Stimulated activated CD8-positive, alpha-beta memory T cell treated with anti-CD3 and anti-CD28 coated beads, Interleukin-15, amount 100 ng/mL, for 48 hours (primary cell): ENCODE results near the gene SLC22A23.
"Not testable (repeated sequence)": the region's sequence is repeated elsewhere in the genome, so short reads cannot be mapped to it uniquely, and the experiment has no call there.

Source experiments
- DNase-seq, 2 donors: peaks; one replicate each; pipeline ENCODE4 v3.0.0-alpha.2; 2020; ENCODE audit warnings: low read depth in 2 of 2

Gene SLC22A23

DNA sequence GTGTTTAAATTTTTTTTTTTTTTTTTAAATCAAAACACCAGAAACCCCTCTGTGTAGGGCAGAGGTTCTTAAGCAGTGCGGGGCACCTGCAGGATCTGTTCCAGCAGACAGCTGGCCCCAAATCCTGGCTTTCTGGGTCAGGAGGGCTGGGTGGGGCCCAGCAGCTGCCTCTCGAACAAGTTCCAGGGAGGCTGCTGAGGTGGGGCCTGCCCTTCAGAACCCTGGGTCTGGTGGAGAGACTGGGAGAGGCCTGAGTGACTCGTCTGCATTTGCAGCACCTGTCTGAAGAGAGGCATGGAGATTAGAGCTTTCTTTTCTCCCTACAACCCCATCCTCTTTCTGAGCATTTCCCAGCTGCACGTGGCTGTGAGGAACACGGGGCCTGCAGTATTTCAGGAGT lies 189.7 kb downstream of the SLC22A23 start:
- no peak for DNase-seq

DNA sequence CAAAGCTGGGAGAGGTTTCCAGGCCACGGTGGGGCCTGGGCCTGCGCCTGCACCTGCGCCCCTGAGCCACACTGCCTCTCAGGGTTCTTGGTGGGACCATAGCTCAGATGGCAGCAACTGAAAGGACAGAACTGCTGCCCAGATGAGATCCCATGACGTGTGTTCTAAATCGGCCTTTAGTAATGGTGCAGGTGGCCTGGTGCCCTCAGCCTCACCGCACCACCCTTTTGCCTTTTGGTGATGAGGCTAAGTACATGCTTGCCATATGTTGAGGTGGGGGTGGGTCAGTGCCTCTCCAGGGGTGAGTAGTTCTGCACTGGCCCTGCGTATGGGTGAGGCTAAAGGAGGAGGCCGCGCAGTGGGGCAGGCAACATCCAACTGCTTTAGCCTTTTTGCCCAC lies 190.7 kb downstream of the SLC22A23 start:
- DNase-seq: no peak

DNA sequence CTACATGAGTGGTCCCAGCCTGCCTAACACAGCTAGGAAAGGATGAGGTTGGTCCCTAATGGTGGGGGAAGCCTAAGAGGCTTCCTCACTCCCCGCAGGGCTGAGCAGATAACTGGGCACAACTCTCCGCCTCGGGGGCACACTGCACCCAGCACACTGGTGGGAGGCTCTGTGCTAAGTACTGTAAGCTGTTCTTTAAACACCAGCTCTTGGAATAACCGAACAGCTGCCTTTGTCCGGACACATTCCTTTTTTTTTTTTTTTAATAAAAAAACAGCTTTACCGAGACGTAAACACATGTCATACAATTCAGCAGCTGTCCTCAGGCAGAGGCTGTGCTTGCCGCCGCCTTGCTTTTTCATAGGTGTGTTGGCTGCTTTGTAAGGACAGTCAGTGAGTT lies 191.2 kb downstream of the SLC22A23 start:
- DNase-seq: no peak

DNA sequence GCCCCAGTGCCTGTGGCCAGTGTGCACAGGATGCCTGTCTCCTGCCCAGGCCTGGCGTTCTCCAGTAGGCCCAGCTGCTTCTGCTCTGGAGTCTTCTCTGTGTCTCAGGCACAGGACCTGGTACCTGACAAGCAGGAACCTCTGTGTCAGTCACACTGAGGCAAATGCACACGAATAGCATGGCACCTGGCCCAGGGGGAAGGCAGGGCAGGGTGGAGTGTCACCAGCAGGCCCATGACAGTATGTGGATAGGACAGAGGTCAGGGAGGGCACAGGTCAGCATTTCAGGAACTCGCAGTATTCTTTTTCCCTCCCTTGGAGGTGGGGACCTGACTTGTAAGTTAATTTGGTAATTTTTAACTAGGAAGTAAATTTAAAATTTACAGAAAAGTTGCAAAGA lies 192.5 kb downstream of the SLC22A23 start:
- DNase-seq: no peak

DNA sequence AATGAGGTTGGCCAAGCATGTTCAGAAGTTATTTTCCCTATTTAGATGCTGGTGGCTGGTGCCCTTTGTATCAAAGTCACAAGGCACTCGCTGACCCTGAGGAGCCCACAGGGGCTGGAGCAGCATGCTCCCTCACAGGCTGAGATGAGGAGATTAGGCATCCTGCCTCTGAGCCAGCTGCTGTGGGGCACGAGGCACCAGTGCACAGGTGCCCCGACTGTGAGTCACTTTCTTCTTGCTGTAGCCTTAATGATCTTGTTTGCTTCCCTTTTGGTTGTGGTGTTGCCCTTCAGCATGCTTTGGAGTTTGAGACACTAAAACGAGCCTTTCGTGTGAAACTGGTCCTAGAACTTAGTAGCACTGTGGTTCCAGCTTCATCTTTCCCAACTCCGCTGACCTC lies 193.8 kb downstream of the SLC22A23 start:
- no peak for DNase-seq

DNA sequence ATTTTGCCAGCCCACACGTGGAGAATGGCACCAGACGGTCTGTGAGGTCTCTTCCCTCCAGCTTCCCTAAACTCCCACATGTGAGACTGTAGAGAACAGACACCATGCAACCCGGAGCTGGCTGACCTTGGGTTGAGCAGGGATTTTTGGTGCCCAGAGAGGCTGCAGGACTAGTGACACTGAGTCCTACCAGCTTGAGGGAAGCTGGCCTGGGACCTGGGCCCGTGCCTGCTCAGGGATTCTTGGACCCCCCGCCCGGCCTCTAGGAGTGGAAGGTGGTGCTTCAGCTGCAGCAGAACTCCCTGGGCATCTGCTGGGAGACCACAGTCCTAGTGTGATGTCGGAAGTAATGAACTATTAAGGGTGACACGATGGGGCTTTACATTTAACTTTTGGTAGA lies 194.9 kb downstream of the SLC22A23 start:
- DNase-seq: no peak

DNA sequence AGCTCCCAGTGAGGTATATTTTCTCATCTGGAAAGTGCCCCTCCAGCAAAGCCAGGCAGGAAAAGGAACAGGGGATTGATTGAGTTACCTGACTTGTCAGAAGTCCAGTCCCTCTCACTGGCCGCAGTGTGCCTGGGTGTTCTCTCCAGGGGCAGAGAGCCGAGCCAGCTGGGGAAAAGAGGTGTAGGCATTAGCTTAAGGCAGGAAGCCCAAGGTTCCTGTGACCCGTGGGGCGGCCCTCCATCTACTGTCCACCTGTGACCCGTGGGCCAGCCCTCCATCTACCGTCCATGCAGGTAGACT lies 195.4 kb downstream of the SLC22A23 start:
- DNase-seq: no peak

DNA sequence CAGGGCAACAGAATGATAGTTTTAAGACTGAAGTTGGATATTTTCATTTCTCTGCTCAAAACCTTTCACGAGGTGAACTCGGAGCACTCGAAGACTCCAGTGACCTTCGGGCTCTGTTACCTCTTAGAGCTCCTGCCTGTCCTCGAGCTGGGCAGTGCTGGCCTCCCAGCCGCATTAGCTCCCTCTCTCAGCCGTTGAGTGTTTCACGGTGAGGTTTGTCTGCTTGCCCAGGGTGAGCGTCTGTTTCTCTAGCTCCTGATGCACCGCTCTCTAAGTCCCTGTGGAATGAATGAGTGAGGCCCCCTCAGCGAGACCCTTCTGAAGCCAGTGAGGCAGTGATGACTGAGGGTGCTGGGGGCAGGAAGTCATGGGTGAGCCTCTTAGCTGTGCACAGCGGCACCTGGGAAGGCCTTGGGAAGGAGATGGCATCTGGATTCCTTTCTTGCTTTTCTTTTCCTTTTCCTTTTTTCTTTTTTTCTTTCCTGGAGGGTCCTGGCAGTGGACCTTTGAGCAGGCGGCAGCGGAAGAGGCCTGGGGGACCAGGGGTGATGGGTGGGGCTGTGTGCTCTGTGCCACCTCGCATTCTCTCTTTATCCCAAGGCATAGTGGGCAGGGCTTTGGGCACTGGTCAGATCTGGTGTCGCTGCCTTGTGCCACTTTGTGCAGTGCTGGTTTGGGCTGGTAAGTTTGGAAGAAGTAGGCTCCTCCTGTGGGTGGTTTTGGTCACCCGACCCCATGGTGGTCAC lies 195.9 kb downstream of the SLC22A23 start:
- no peak for DNase-seq

DNA sequence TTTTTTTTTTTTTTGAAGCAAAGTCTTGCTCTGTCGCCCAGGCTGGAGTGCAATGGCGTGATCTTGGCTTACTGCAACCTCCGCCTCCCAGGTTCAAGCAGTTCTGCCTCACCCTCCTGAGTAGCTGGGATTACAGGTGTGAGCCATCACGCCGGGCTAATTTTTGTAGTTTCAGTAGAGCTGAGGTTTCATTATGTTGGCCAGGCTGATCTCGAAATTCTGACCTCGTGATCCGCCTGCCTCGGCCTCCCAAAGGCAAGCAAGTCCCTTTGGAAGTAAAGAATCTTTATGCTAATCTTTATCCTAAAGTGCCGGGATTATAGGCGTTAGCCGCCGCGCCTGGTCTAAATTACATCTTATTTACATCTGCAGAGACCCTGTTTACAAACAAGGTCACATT lies 196.6 kb downstream of the SLC22A23 start:
- DNase-seq: no peak

DNA sequence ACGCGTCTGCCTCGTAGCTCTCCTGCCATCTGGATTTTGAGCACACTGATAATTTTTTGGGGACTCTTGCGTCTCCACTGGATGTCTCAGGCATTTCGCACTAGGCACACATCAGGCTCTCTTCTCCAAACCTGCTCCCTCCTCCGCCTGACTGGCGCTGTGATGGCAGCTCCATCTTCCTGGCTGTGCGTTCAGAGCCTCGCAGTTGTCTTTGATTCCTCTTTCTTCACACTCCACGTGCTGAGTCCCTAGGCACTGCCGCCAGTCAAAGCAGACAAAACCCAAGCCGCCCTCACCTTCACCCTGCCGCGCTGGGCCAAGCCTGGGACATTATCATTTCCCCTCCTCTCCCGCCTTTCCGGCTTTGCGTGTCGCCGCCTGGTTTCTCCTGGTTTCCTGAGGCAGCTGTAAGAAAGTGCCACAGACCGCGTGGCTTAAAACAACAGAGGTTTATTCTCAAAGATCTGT lies 197.3 kb downstream of the SLC22A23 start:
- DNase-seq: peak in 1 of 2 donors; percentile 4

DNA sequence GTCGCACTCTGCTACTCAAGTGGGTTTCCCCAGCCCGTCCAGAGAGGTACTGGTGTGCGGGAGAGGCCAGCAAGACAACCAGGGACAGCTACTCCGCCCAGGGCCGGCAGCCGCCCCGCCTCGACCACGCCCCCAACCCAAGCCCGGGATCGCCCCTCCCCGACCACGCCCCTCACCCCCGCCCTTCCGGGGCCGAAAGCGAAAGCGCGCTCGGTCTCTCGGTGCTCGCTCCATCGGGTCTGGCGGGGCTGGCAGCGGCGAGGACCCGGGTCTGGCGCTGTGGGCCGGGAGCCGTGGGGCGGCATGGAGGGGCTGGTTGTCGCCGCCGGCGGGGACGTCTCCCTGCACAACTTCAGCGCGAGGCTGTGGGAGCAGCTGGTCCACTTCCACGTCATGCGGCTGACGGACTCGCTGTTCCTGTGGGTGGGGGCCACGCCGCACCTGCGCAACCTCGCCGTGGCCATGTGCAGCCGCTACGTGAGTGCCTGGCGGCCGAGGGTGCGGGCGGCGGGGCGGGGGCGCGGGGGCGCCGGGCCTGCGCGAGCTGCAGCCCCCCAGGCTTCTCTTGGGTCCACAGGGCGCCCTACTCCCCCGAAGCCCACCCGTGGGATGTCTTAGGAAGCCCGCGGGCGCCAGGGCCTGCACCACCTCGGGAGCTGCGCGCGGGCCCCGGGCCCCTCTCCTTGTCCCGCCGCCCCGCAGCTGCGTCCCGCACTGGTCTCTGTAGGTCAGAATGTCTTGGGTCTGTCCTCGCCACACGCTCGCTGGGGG lies 197.9 kb downstream of the SLC22A23 start, which contains the start of gene PSMG4:
Gene PSMG4 (plus strand): TSS at position 228 of the 771 bp plus-strand sequence. CDS start 76 bp downstream, at position 304.
- peak; percentile 86 to 87 for DNase-seq

DNA sequence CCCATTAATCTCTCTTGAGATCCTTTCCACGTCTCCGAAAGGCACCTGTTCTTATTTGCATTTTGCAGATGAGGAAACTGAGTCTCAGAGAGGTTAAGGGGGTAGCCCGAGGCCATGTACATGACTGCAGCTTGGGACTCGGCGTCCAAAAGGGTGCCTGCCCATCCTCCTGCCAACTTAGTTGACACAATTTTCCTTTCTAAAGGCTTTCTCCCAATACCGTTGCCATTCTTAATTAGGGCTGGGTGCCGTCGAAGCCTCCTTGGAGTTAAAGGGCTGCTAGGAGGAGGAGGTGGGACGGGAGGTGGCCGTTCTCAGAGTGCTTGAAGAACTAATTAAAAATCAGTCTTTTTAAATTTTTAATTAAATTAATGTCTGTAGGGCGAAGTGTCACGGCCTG lies 198.6 kb downstream of the SLC22A23 start:
- DNase-seq: no peak

DNA sequence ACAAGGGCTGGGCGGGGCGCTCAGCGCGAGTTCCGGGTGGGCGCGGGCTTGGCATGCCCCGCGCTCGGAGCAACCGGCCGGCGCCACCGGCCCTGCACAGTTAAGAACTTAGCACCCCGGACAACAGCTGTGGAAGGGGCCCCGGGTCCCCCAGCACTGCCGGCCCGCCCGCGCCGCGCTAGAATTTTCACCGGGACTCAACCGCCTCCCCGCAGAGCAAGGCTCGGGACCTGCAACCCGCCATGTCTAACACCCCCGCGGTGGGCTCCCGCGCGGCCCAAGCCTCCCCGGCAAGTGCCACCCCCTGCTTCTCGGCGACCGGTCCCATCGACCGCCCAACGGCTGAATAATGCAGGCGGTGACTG lies 203.3 kb downstream of the SLC22A23 start:
- no peak for DNase-seq

DNA sequence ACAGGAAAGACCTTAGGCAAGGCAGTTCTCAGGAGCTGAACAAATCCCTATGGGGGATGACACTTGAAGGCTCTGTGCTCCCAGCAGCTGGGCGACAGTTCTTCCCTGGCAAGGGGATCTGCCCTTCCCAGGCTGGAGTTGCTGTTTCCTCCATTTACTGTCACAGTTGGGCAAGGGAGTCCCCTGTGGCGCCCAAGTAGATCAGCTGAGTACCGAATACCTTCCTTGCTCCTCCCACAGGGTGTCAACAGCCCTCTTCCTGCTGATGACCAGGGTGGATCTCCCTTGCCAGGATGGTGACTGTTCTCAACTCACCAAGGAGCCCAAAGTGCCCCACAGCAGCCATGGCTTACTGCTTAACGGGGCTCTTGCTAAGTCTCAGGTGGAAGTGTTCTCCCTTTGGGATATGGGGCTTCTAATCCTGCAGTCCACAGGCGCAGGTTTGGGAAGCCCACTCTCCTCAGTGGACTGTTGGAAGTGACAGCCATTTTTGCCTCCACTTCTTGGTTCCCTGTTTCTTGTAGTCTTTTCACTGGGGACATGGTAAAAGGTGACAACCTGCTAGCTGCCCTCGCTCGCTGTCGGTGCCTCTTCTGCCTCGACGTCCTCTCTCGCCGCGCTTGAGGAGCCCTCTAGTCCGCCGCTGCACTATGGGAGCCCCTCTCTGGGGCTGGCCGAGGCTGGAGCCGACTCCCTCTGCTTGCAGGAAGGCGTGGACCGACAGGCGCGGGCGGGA lies 203.8 kb downstream of the SLC22A23 start:
- no peak for DNase-seq

DNA sequence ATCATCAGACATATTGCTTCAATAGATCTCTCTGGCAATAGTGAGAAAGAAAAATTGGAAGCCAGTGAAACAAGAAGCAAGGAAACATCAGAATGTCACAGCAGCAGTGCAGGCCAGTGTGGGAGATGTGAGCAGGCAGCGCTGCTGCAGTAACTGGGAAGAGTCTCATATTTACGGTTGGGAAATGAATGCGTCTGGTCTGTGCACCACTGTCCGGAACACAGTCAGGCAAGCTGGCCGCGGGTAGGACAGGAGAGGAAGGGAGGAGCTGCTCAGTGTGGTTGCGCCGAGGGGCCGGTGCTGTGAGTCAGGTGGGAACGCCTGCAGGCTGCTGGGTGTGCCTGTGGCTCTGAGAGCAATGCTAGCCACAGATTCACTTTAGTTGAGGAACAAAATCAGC lies 204.5 kb downstream of the SLC22A23 start:
- DNase-seq: no peak

DNA sequence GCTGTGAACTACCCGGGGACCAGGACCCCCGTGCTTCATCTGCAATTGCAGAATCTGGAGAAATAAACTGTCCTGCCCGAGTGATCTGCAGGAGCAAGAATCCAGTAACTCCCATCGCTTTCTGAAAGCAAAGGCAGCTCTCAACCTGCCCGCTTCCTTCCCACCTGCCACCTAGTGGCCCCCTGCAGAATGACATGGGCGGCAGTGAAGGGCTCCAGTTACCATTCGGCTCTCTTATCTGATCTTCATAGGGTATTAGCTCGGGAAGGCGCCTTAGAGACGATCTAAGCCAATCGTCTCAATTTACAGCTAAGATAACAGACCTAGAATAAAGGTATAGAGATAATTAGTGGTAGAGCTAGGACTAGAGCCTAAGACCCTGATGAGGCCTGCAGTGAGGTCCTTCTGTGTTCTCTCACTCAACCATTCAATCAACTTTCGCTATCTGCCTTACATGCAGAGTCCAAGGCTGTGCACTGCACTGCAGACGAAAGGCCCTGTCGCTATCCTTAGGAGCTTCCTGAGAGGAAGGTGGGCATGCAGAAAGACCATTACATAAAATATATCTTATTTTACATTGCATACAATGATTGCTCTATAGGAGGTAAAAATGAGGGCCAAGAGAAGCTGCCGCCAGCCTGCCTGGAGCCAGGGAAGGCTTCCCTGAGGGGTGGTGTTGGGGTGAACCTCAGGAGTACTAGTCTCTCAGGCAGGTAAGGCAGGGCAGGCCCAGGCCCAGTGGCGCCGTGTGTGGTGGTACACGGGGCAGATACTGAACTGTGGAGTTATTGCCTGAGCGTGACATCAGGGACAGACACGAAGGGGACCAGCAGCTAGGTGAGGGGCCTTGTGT lies 205.2 kb downstream of the SLC22A23 start:
- DNase-seq: peak; percentile 57 to 63

DNA sequence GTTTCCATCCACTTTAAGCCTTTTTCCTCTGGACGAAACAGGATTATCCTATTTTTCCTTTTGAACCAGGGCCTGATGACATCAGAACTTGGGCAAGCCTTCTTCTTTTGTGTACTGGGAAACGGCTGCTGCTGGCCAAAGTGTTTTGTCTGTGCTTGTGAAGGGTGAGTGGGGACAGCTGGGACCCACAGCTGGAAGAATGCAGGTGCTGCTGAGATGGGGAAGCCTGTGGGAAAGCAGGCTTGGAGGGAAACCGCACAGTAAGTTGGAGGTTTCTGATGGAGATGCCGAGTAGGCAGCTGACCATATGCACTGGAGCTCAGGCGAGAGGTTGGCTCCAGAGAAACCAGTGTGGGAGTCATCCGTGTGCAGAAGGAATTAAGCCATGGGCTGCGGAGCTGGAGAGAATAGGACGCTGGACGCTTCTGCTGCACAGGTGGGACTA lies 206.6 kb downstream of the SLC22A23 start:
- no peak for DNase-seq

DNA sequence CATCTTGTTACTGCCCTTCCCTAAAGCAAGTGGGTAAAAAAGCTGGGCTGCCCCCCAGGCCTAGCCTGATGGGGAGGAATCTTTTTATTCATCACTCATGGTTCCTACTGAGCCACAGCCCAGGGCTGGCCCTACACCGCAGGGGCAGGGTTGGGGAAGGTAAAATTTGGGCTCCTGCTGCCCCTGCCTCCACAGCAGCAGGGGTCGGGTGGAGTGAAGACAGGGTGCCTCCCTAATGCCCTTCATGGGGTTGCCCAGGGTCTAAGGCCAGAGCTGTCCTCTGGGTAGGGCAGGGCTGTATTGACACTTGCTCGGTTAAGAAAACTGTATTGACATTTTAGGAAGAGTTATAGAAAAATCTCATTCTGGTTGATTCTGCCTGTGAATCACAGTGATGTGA lies 207.0 kb downstream of the SLC22A23 start:
- no peak for DNase-seq

DNA sequence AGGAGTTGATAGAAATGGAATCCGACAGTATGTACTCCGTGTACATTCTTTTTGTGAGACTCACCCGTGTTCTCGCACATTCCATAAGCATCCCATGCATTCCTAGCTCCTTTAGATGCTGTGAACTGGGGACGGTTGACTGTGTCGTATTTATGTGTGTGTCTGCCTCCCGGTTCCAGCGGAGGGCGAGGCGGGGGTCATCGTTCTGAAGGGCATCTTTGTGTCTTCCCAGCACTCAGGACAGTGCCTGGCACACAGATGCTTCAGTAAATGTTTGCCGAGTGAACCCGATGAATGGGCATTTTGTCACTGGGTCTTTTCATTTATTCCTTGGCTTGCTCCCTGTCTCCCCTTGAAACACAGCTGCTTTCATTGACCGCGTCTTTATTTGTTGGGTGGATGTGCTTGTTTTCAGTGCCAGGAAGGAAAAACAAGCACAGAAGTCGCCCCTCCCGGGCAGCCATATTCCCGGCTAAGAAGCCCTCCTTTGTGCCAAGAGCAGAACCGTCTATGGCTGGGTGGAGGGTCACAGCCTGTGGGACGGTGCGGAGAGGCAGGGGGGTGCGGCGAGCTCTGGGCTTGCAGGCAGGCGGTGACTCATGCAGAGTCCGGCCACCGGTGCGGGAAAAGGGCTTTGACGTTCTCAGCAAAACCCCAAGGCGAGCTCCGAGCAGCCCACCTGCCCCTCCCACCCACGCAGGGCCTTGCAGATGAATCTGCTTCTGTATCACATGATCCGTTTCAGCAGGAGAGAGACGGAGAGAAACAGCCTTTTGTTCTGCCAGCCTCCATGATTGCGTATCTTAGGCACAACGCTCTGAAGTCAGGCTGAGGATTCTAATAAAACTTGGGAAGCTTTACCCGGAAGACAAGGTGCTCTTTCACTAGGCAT lies 209.3 kb downstream of the SLC22A23 start:
- no peak for DNase-seq

DNA sequence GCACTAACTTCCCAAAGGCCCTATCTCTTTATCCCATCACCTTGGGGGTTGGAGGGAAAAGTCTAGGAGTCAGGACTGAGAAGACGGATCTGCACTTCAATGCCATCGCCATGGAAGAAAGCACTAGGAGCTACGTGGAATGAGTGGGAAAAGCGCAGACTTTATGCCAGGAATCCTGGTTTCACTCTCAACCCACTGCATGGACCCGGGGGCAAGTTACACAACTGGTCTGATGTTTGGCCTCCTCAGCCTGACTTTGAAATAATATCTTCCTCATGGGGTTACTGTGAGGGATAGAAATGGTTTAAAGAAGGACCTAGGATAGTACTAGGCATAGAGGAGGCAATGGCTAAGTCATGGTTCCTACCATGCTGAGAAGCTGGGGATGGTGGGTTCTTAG lies 211.6 kb downstream of the SLC22A23 start:
- DNase-seq: no peak

DNA sequence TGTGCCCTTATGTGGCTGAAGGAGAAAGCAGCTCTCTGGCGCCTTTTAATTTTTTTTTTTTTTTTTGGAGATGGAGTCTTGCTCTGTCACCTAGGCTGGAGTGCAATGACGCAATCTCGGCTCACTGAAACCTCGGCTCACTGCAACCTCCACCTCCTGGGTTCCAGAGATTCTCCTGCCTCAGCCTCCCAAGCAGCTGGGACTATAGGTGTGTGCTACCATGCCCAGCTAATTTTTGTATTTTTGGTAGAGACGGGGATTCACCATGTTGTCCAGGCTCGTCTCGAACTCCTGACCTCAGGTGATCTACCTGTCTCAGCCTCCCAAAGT lies 212.1 kb downstream of the SLC22A23 start:
- not testable (repeated sequence) for DNase-seq
